ENCODE measurements around the gene SKP2. TPM values are rescaled to one million over a fixed set of nuclear protein-coding genes. Genes with fewer than 3 reads are reported as not detected.
A peak's percentile ranks its signal among the peaks of the same experiment; 100 is the strongest.

SKP2 gene
- 10 to 100 TPM in 2 of 4 donors, 1 to 10 TPM in 2; 2.3 to 56.8 (median 9.5) TPM for total RNA-seq

DNA sequence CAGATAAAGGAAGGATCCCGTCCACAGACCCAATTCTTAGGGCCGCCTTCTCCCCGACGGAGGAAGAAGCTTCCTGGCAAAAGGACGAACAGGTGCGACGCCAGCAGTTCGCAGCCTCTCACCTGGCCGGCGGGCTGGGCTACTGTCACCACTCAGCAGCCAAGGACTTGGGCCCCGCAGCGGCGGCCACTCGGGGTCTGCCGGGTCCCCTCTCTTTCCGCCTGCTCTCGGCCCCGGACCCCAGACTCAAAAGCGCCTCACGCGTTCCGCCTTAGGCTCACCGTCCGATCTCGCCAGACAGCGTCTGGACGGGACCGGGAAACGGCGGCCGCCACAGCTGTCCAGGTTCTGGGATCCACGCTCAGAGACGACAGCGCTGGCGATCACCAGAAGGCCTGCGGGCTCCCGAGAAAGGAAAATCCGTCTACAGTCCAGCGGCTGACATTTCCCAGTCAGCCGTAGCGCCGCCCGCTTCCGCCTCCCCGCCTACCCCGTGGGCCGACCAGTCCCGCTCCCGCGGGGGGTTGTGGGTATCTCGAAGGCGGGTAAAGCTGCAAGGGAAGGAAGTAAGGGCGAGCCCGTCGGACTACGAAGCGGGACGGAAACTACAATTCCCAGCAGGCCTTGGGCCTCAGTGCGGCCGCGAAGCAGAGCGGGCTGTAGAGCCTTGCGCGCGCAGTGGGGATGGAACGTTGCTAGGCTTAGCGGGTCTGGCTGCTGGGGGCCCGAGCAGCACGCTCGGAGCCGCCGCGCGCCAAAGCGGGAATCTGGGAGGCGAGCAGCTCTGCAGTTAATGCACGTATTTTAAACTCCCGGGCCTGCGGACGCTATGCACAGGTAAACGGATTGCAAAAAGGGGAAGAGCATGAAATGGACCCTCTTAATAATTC is at the start of gene SKP2, which contains the start of gene LMBRD2:
Gene SKP2 (plus strand): TSS at position 678 of the 890 bp plus-strand sequence. CDS start 152 bp downstream, at position 830.
Gene LMBRD2 (minus strand): TSS at position 454 of the 890 bp plus-strand sequence. CDS start 8,538 bp downstream, outside the sequence.
- H3K4me3 ChIP-seq: peak within 1 kb of the TSS; percentile 80 to 94
- no peaks in the 10 kb centered on the region for H3K27me3 ChIP-seq
- H3K9me3 ChIP-seq: no peaks in the 10 kb centered on the region
- H3K36me3 ChIP-seq: no peaks in the 10 kb centered on the region
- H3K27ac ChIP-seq: peak within 1 kb of the TSS; percentile 58 to 72
- intact Hi-C loops (cut with DNase I; ENCODE audit: low total_unique reads): no loop called here
- peak; percentile 96 to 97 for DNase-seq
- H3K4me1 ChIP-seq: peaks cover 0 to 4% of the 10 kb centered on the region in 2 donors
- peak; percentile 43 to 47 for TF ChIP-seq POLR2A (IDR thresholded peaks at IDR 0.05)
- TF ChIP-seq CTCF (IDR thresholded peaks at IDR 0.05): peak in 1 of 4 experiments; percentile 43

DNA sequence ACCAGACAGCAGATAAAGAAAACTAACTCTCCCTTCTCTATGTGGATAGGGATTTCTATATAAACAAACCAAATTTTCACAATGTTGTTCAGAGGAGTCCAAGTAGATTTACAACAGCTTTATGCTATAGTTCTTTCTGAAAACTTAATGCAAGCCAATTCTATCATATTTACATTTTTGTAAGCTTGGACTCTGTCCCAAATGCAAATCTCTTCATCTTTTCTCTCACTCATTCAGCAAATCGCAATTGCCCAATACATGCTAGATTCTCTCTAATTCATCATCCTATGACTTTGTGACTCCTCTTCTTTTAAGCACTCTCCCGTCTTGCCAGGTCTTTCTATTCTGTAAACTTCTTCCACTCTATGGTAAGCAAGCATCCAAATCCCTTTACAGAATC is 46.1 kb upstream of the SKP2 start:
- intact Hi-C loops (cut with DNase I; ENCODE audit: low total_unique reads): no loop called here
- no peaks in the 10 kb centered on the region for H3K9me3 ChIP-seq
- no peaks in the 10 kb centered on the region for H3K4me1 ChIP-seq
- no peak overlapping the region for H3K27ac ChIP-seq
- no peak overlapping the region for H3K4me3 ChIP-seq
- H3K36me3 ChIP-seq: no peaks in the 10 kb centered on the region
- TF ChIP-seq POLR2A (IDR thresholded peaks at IDR 0.05): no peak
- no peak for TF ChIP-seq CTCF (IDR thresholded peaks at IDR 0.05)
- no peaks in the 10 kb centered on the region for H3K27me3 ChIP-seq
- no peak for DNase-seq

DNA sequence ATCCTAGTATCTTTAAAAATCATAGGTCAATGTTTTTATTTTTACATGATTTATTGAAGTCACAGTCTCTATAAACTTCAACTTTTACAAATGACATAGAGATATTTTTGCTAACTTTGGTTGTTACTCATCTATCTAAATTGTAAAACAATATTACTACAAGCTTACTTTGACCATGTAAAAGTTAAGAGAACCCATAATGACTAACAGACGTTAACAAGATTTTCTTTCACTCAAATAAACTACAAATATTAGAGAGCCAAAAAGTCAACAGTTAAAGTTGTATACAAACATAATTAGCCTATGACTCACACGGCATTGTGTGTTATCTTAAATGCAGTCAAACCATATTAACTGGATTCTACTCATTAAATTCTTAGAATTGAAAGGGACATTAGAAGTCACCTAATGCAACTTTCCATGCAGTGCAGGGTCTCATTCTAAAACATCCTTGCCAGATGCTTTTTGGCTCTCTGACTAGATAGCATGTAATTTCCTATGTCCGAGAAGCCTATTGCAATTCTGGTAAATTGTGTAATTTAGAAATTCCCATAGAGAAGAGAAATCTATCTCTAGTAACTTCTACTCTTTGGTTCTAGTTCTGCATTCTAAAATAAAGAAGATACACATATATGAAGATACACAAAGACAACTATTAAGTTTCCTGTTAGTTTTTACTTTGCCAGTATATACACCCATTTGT is 43.0 kb upstream of the SKP2 start:
- Histone ChIP-seq H3K4me3 (no peak overlapping the region), H3K9me3 (no peaks in the 10 kb centered on the region), H3K4me1 (no peaks in the 10 kb centered on the region), H3K27ac (no peak overlapping the region), H3K27me3 (no peaks in the 10 kb centered on the region), H3K36me3 (no peaks in the 10 kb centered on the region)
- DNase-seq: no peak
- no peak for TF ChIP-seq POLR2A (IDR thresholded peaks at IDR 0.05)
- TF ChIP-seq CTCF (IDR thresholded peaks at IDR 0.05): no peak
- intact Hi-C loops (cut with DNase I; ENCODE audit: low total_unique reads): no loop called here

- H3K4me3 ChIP-seq: no peak overlapping the region
- H3K27me3 ChIP-seq: no peaks in the 10 kb centered on the region
- no peaks in the 10 kb centered on the region for H3K4me1 ChIP-seq
- TF ChIP-seq CTCF (IDR thresholded peaks at IDR 0.05) (no peak), POLR2A (IDR thresholded peaks at IDR 0.05) (no peak)
- intact Hi-C loops (cut with DNase I; ENCODE audit: low total_unique reads): no loop called here
- no peaks in the 10 kb centered on the region for H3K9me3 ChIP-seq
- H3K36me3 ChIP-seq: no peaks in the 10 kb centered on the region
- H3K27ac ChIP-seq: no peak overlapping the region
- no peak for DNase-seq
Observed at GRCh38 chr5:36111238-36111637, 40.7 kb upstream of the SKP2 start.

DNA sequence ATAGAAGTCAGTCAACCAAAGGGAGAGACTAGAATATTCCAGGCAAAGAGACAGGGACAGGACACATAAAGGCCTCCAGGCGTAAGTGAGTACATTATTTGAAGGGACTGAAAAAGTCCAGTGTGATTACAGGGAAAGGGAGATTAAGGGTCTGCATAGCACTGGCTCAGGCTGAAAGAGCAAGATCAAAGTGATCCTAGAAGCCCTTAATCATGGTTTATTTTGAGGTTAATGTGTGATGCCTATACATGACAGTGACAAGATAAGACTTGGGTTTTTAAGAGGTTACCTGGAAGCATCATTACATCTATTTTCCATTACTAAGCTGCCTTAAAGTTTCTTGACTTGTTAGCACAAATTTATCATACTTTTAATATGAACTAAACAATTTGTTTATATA is 26.0 kb upstream of the SKP2 start:
- no peaks in the 10 kb centered on the region for H3K36me3 ChIP-seq
- no peak for DNase-seq

More for the DNA sequence above, 26.0 kb upstream of the SKP2 start:
- H3K4me1 ChIP-seq: no peaks in the 10 kb centered on the region
- intact Hi-C loops (cut with DNase I; ENCODE audit: low total_unique reads): no loop called here
- H3K4me3 ChIP-seq: no peak overlapping the region
- H3K27ac ChIP-seq: no peak overlapping the region
- peaks cover 0 to 9% of the 10 kb centered on the region in 2 donors for H3K9me3 ChIP-seq
- TF ChIP-seq POLR2A (IDR thresholded peaks at IDR 0.05): no peak
- TF ChIP-seq CTCF (IDR thresholded peaks at IDR 0.05): no peak
- no peaks in the 10 kb centered on the region for H3K27me3 ChIP-seq
